ENCODE data around the gene HMG20A.

DNA sequence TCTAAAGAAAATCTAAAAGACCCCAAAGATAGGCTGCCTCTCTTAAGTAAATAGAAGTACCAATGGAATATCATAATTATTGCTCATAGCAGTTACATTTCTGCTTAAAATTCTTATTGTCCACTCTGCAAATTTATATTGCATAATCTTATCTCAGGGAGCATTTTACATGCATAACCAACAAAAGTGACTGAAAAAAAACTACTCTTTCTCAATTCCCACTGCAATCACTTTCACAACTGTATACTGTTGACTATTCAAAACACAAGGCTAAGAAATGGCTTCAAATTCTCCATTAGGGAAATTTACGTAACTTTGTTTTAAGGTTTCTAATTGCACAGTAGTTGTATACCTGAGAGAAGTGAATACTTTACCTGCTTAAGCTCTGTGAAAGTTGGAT is 56.3 kb downstream of the HMG20A start:
- TF ChIP-seq, protein P1, sequence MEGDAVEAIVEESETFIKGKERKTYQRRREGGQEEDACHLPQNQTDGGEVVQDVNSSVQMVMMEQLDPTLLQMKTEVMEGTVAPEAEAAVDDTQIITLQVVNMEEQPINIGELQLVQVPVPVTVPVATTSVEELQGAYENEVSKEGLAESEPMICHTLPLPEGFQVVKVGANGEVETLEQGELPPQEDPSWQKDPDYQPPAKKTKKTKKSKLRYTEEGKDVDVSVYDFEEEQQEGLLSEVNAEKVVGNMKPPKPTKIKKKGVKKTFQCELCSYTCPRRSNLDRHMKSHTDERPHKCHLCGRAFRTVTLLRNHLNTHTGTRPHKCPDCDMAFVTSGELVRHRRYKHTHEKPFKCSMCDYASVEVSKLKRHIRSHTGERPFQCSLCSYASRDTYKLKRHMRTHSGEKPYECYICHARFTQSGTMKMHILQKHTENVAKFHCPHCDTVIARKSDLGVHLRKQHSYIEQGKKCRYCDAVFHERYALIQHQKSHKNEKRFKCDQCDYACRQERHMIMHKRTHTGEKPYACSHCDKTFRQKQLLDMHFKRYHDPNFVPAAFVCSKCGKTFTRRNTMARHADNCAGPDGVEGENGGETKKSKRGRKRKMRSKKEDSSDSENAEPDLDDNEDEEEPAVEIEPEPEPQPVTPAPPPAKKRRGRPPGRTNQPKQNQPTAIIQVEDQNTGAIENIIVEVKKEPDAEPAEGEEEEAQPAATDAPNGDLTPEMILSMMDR (IDR thresholded peaks at IDR 0.05) = no peak
- TF ChIP-seq EP300 (IDR thresholded peaks at IDR 0.05) = no peak
